Measurements from ENCODE around the gene OBP2A.
"Not testable (repeated sequence)": the region's sequence is repeated elsewhere in the genome, so short reads cannot be mapped to it uniquely, and the experiment has no call there.

The OBP2A gene, protein sequence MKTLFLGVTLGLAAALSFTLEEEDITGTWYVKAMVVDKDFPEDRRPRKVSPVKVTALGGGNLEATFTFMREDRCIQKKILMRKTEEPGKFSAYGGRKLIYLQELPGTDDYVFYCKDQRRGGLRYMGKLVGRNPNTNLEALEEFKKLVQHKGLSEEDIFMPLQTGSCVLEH

GRCh38 chr9:135545646-135546176 lies at the start of gene OBP2A:
Gene OBP2A, plus strand, starts transcription at chr9:135546126. Its CDS starts 55 bp downstream, at chr9:135546181.
- DNase-seq: not testable (repeated sequence)

DNA sequence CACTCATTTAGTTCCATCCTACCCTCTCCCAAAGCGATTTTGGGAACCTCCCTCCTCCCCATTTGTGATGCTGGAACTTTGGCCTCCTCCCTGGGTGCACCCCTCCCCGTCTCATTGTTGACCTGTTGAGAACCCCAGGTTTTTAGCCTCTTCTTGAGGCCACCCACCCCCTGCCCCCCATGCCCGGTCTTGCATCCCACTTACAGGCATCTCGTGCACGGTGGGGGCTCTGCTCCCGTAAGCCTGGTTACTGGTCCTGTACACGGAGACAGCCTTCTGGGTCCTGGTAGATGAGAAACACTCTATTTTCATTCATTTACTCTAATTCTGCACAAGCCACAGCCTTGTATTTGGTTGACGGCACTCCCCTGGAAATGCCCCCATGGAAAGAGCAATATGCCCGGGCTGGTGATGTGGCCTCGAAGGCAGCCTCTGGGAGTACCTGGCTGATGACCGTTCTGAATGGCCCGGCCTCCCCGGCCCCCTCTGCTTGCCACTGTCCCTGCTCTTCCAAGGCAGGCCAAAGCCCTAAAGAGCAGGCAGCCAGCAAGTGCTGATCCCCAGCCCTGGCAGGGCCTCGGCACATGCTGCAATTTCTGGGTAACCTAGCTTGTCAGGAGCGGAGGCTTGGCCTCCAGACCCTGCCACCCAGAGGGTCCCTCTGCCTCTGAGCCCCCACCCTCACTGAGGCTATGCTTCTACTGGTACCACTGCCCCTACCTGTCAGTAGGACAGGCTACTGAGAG lies 47.4 kb upstream of the OBP2A start:
- no peak for DNase-seq

DNA sequence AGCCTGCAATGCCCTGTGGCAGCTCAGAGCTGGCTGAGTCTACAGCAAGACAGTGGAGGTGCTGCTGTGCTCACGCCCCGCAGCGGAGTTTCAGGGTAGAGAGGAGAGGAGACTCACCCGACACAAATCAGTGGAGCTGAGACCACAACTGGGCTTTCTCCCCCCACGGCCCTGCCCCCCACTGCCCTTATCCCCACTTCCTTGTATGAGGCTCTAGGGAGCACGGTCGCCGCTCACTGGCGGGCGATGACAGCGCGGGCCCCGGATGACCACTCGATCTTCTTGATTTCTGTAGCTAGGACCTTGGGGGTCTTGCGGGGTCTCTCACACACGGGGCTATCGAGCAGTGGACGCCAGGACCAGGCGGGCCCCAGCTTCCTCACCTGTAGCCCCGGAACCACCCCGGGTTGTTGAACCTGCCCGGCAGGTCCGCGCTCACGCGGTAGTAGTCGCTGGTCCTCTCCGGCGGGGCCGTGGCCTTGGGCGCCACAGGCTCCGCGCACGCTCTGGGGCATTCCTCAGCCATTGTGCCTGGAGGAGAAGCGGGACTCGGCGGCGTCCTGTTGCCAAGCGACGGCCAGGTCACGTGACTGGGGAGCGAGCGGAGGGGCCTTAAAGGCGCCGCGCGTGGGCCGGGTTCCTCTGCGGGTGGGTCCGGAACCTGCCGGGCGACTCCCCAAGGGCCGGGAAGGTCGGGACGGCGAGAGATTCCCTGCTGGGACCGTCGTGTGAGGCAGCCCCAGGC lies 46.4 kb upstream of the OBP2A start:
- DNase-seq: peak; percentile 58 to 88 (median 78)

DNA sequence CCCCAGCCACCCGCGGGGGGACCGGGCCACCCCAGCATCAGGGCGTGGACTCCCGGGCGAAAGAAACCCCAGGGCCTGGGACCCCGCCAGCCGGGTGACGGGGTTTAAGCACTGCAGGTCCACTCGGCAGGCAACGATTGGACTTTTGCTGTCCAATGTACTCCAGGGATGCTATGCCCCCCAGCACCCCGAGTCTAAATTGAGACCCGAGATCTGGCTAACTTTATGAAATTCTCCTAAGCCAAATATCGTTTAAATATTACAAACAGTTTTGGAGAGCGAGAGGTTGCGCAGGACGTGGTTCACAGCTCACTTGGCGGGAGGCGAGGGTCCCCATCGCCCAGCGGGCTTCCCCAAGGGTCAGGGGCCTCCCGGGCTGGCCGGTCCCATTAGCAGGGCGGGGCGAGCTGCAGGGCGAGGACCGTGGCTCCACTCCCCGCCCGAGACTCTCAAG lies 45.8 kb upstream of the OBP2A start:
- no peak for DNase-seq

DNA sequence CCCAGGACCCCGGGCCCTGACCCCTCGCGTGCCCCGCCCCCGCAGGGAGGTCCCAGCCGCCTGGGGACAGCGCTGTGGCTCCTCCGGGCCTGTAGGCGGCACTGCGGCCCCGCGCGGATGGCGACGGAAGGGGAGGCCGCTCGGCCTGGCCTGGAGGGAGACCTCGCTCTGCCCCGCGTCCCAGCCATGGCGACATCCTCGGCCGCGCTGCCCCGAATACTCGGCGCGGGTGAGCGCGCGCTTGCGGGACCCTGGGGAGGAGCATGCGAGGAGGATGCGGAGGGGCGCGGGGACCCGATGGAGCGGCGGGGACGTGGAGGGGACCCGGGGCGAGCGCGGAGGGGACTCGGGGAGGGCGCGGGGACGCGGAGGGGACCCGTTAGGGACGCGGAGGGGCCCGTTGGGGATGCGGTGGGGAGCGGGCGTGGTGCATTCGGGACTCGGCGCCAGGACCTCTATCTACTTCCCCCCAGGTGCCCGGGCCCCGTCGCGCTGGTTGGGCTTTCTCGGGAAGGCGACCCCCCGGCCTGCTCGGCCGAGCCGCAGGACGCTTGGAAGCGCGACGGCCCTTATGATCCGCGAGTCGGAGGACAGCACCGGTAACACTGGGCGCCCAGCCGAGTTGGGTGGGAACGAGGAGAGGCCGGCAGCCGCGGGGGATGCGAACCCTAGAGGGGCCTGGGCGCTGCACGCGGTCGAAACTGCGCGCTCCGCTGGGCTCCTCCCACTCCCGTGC lies 45.2 kb upstream of the OBP2A start, which contains the start of gene MRPS2:
Gene MRPS2, plus strand, starts transcription at position 158 of the 736 bp plus-strand sequence. Its CDS starts 29 bp downstream, at position 187.
- peak; percentile 63 to 79 (median 64) for DNase-seq

DNA sequence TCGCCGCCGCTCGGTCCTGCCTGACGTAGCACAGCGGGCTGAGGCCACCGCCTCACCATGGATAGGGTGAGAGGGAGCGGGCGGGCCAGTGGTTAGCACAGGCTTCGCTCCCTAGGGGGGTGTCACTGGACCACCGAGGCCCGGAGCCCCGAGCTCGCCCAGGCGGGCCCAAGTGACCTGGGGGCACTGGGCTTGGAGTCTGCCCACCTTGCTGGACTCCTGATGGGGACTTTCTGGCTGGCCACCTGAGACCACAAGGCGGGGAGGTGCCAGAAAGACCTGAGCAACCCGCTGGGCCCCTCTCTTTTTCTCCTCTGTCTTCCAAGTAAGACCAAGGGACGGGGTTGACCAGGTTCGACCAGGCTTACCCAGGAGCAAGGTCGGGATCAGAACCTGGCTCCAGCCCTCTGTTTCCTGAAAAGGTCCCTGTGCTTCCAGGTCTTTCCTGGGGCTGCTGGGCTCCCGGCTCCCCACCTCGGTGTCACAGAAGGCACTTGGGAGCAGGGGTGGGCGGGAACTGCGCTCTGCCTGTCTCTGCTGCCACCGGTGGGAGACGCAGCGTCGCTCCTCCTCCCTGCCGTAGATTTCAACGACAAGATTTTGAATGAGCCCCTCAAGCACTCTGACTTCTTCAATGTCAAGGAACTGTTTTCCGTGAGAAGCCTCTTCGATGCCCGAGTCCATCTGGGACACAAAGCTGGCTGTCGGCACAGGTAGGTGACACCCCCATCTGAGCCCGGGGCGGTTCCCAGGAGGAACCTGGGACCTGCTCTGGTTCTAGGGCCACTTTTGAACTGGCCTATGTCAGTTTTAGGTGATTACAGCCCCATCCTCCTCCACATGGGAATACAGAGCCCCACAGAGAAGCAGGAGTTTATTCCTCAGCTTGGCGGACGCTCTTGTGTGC lies 44.4 kb upstream of the OBP2A start:
- no peak for DNase-seq

- no peak for DNase-seq
Observed at GRCh38 chr9:135502168-135502872, 43.6 kb upstream of the OBP2A start.

- no peak for DNase-seq
Observed at GRCh38 chr9:135502873-135503321, 43.0 kb upstream of the OBP2A start.

- no peak for DNase-seq
Observed at GRCh38 chr9:135503371-135504261, 42.3 kb upstream of the OBP2A start.

- DNase-seq: peak in 3 of 4 experiments; percentile 14 to 34 (median 32)
Observed at GRCh38 chr9:135504262-135505243, 41.4 kb upstream of the OBP2A start.

DNA sequence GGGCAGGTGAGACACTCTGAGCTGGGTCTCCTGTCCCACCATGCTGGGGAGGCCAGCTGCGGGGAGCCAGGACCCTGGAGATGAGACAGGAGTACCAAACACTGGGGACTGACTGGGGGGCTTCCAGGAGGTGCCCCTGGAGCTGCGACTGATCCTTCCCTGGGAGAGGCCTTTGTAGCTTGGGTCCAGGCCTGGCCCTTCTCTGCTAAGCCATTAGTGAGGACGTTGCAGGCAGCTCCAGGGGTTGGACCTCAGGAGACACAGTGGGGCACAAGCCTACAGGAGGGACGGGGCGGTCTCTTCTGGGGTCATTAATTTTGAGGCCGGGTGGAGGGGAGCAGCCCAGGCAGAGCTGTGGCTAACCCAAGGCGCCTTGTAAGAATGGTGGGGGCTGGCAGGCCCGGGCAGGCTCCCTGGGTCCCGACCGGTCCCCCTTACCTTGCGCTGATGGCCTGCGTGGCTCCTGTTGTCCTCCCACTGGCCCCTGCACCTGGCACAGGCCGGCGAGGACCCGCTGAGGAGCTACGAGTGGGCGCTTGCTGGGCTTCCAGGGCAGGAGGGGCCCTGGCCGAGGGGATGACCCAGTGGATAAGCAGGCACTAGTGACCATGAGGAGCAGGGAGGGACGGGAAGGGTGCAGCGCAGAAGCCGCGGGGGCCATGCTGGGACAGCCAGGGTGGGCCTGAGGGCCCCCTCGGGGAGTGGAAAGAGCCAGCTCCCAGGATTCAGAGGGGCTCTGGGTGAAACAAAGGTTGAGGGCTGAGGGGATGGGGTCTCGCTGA lies 40.3 kb upstream of the OBP2A start:
- DNase-seq: no peak

GRCh38 chr9:135506327-135507103 lies 39.4 kb upstream of the OBP2A start:
- DNase-seq: no peak

DNA sequence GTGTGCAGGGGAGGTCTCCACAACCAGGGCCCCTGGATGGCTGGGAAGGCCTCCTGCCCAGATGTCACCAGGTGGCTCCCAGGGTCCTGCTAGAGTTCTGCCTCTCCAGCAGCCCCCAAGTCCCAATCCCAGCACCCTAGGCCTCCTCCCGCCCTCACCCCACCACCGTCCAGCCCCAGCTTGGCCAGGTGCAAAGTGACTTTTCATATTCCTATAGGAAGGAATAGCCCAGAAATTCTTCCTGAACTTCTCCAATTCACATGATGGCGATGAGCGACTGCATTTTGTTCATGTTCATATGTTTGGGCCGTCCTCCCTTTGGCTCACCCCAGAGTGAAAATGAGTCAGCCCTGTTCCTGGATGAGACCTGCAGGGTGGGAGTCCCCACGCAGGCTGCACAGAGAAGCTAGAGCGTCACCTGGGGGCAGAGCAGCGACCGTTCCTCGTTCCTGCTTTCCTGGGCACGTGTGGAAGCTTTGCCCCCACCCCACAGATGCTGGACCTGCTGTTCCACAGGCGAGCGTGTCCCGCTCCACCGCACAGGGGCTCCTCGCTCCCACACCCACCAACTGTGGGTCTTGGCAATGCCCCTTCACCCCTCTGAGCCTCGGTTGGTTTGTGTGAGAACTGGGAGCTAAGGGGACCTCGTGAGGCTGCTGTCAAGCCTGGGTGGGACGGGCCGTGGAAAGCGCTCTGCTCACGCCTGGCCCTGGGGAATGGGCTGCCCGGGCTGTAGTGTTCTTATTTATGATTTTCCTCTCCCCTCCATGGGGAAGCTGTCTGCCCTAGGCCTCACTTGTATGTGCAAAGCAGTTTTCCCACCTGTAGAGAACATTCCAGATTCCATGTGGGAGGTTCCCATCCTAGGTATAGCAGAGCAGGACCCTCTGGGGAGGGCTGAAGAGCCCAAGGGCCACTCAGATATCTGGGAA lies 38.6 kb upstream of the OBP2A start:
- no peak for DNase-seq

GRCh38 chr9:135508211-135508820 lies 37.6 kb upstream of the OBP2A start:
- no peak for DNase-seq

- DNase-seq: no peak
Observed at GRCh38 chr9:135509458-135509857, 36.5 kb upstream of the OBP2A start.
